ENCODE data around the gene ITGAD. TPM values are rescaled to one million over a fixed set of nuclear protein-coding genes. Genes with fewer than 3 reads are reported as not detected.

The ITGAD gene
- total and polyA plus RNA-seq, 2 of the 13 experiments (the other 11 are each of a cell fraction or from before 2014, with no cell fraction given) = not detected

DNA sequence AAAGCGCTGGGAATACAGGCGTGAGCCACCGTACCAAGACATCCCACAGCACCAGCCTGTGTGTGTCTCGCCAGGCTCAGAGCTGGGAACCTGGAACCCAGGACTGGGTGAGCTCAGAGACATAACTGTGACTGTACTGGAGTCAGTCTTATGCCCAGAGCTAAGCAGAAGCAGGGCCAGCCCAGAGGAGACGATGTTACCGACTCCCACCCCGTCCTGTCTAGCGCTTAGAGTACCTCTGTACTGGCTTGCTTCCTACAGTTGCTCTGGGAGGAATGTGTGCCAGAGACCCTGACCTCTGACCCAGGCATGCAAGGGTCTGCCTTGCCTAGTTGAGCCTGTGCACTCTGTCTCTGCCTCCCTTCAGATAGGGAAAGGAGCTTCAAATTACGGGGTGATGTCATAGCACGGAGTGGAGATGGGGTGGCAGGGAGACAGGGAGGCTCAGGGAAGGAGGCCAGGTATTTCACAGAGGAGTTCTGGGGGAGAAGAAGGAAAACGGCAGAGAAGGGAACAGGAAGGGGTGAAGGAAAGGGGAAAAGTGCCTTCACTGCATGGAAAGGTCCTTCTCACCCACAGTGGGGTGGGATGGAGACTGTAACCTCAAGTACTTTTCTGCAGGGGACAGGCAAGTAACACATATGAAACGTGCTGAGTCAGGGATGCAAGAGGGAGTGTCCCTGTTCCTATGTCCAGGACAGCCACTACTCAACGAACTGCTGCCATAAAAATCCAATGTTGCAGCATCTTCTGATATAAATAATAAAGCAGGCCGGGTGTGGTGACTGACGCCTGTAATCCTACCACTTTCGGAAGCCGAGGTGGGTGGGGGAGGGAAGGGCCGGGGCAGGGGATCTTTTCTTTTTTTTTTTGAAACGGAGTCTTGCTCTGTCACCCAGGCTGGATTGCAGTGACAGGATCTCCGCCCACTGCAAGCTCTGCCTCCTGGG is 60.4 kb downstream of the ITGAD start (continued):
- no peak for TF ChIP-seq CHCHD3 (CRISPR knock-in tag; IDR thresholded peaks at IDR 0.05)
- TF ChIP-seq, protein P1, sequence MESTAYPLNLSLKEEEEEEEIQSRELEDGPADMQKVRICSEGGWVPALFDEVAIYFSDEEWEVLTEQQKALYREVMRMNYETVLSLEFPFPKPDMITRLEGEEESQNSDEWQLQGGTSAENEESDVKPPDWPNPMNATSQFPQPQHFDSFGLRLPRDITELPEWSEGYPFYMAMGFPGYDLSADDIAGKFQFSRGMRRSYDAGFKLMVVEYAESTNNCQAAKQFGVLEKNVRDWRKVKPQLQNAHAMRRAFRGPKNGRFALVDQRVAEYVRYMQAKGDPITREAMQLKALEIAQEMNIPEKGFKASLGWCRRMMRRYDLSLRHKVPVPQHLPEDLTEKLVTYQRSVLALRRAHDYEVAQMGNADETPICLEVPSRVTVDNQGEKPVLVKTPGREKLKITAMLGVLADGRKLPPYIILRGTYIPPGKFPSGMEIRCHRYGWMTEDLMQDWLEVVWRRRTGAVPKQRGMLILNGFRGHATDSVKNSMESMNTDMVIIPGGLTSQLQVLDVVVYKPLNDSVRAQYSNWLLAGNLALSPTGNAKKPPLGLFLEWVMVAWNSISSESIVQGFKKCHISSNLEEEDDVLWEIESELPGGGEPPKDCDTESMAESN (CRISPR knock-in tag; conservative IDR thresholded peaks at IDR 0.05) = peak; percentile 57; the same call in 1 of the 2 replicates
- TF ChIP-seq ZNF788 (CRISPR knock-in tag; IDR thresholded peaks at IDR 0.05; ENCODE audit: borderline replicate concordance) = no peak; the same call in 1 of the 2 replicates
- no peak for TF ChIP-seq CBX2 (IDR thresholded peaks at IDR 0.05; ENCODE audit: low read depth, low read length)
- TF ChIP-seq CBX2 (CRISPR knock-in tag; IDR thresholded peaks at IDR 0.05; ENCODE audit: low read depth) = no peak
- no peak for TF ChIP-seq ZNF720 (CRISPR knock-in tag; IDR thresholded peaks at IDR 0.05)
- TF ChIP-seq, protein P2, sequence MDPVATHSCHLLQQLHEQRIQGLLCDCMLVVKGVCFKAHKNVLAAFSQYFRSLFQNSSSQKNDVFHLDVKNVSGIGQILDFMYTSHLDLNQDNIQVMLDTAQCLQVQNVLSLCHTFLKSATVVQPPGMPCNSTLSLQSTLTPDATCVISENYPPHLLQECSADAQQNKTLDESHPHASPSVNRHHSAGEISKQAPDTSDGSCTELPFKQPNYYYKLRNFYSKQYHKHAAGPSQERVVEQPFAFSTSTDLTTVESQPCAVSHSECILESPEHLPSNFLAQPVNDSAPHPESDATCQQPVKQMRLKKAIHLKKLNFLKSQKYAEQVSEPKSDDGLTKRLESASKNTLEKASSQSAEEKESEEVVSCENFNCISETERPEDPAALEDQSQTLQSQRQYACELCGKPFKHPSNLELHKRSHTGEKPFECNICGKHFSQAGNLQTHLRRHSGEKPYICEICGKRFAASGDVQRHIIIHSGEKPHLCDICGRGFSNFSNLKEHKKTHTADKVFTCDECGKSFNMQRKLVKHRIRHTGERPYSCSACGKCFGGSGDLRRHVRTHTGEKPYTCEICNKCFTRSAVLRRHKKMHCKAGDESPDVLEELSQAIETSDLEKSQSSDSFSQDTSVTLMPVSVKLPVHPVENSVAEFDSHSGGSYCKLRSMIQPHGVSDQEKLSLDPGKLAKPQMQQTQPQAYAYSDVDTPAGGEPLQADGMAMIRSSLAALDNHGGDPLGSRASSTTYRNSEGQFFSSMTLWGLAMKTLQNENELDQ (CRISPR knock-in tag; IDR thresholded peaks at IDR 0.05; ENCODE audit: borderline replicate concordance) = 0 out of 2 replicates have a peak, but pooled peaks have one; percentile 19
- peak; percentile 83 for TF ChIP-seq ZMYM3 (CRISPR knock-in tag; IDR thresholded peaks at IDR 0.05)
- no peak for TF ChIP-seq U2AF1 (optimal IDR thresholded peaks at IDR 0.05; ENCODE audit: low read depth, low read length)
- 0 out of 2 replicates have a peak, but pooled peaks have one; percentile 51 for TF ChIP-seq CENPT (CRISPR knock-in tag; IDR thresholded peaks at IDR 0.05; ENCODE audit: low read depth)
- TF ChIP-seq PHB2 (IDR thresholded peaks at IDR 0.05; ENCODE audit: partially characterized antibody) = no peak
- no peak for TF ChIP-seq DPF2 (CRISPR knock-in tag; IDR thresholded peaks at IDR 0.05; ENCODE audit: borderline replicate concordance, low read depth)
- TF ChIP-seq ZNF891 (CRISPR knock-in tag; IDR thresholded peaks at IDR 0.05) = peak; percentile 33; the same call in 1 of the 2 replicates
- peak; percentile 37; the same call in 1 of the 2 replicates for TF ChIP-seq ZNF460 (CRISPR knock-in tag; IDR thresholded peaks at IDR 0.05; ENCODE audit: borderline replicate concordance)
- TF ChIP-seq TGIF2 (CRISPR knock-in tag; IDR thresholded peaks at IDR 0.05) = no peak
- TF ChIP-seq, protein P3, sequence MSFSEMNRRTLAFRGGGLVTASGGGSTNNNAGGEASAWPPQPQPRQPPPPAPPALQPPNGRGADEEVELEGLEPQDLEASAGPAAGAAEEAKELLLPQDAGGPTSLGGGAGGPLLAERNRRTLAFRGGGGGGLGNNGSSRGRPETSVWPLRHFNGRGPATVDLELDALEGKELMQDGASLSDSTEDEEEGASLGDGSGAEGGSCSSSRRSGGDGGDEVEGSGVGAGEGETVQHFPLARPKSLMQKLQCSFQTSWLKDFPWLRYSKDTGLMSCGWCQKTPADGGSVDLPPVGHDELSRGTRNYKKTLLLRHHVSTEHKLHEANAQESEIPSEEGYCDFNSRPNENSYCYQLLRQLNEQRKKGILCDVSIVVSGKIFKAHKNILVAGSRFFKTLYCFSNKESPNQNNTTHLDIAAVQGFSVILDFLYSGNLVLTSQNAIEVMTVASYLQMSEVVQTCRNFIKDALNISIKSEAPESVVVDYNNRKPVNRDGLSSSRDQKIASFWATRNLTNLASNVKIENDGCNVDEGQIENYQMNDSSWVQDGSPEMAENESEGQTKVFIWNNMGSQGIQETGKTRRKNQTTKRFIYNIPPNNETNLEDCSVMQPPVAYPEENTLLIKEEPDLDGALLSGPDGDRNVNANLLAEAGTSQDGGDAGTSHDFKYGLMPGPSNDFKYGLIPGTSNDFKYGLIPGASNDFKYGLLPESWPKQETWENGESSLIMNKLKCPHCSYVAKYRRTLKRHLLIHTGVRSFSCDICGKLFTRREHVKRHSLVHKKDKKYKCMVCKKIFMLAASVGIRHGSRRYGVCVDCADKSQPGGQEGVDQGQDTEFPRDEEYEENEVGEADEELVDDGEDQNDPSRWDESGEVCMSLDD (CRISPR knock-in tag; IDR thresholded peaks at IDR 0.05; ENCODE audit: borderline replicate concordance) = 0 out of 2 replicates have a peak, but pooled peaks have one; percentile 65
- TF ChIP-seq NR2F1 (CRISPR knock-in tag; IDR thresholded peaks at IDR 0.05) = peak; percentile 94 to 97
- 0 out of 2 replicates have a peak, but pooled peaks have one; percentile 58 for TF ChIP-seq MTA1 (CRISPR knock-in tag; IDR thresholded peaks at IDR 0.05; ENCODE audit: borderline replicate concordance)

All from HepG2 (cell line).